Measurements from ENCODE around the gene MICB. TPM values are rescaled to one million over a fixed set of nuclear protein-coding genes. Genes with fewer than 3 reads are reported as not detected.
"Not testable (repeated sequence)": the region's sequence is repeated elsewhere in the genome, so short reads cannot be mapped to it uniquely, and the experiment has no call there.

MICB gene
- total RNA-seq, 1 donor from 2014 or later = 5.8 TPM

DNA sequence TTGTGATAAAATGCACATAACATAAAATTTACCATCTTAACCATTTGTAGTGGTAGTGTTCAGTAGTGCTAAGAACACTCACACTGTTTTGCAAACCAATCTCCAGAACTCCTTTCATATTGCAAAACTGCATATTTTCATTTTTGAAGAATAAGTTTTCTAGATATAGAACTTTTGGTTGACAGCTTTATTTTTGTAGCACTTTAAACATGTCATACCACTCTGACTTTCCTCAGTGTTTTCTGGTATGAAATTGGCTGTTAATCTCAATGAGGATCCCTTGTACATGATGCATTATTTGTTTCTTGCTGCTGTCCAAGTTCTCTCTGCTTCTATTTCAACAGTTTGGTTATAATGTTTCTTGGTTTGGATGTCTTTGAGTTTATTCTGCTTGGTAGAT lies 45.1 kb upstream of the MICB start:
- H3K27me3 Mint-ChIP-seq (ENCODE audit: low read depth, unreplicated experiment) = peaks cover 10% of the 10 kb centered on the region
- Histone ChIP-seq H3K27me3 (ENCODE audit: insufficient read depth, low read length) (peaks cover 21% of the 10 kb centered on the region), H2AFZ (ENCODE audit: low read depth, low read length) (no peak overlapping the region), H3K4me2 (ENCODE audit: low read length) (no peak overlapping the region), H3K79me2 (ENCODE audit: insufficient read depth, low read length) (no peaks in the 10 kb centered on the region), H3K4me3 (ENCODE audit: insufficient read depth, low read depth, low read length) (no peak overlapping the region), H3K27ac (ENCODE audit: low read depth, low read length) (no peak overlapping the region), H3K9me3 (ENCODE audit: insufficient read depth, low read depth, low read length) (peaks cover 3% of the 10 kb centered on the region), H3K36me3 (ENCODE audit: insufficient read depth, low read length) (no peaks in the 10 kb centered on the region), H3K4me1 (ENCODE audit: insufficient read depth, low read length) (no peaks in the 10 kb centered on the region), H4K20me1 (ENCODE audit: insufficient read depth, low read length) (no peaks in the 10 kb centered on the region), H3K9ac (ENCODE audit: low read length) (no peak overlapping the region)
- H3K4me3 Mint-ChIP-seq (ENCODE audit: unreplicated experiment) = no peak overlapping the region
- H3K9me3 Mint-ChIP-seq (ENCODE audit: unreplicated experiment) = peaks cover 7% of the 10 kb centered on the region
- no peaks in the 10 kb centered on the region for H3K4me1 Mint-ChIP-seq (ENCODE audit: low read depth, unreplicated experiment)
- H3K27ac Mint-ChIP-seq (ENCODE audit: unreplicated experiment) = no peak overlapping the region
- FAIRE-seq (no peak), DNase-seq (ENCODE audit: low read depth) (no peak)
- TF ChIP-seq, protein P1, sequence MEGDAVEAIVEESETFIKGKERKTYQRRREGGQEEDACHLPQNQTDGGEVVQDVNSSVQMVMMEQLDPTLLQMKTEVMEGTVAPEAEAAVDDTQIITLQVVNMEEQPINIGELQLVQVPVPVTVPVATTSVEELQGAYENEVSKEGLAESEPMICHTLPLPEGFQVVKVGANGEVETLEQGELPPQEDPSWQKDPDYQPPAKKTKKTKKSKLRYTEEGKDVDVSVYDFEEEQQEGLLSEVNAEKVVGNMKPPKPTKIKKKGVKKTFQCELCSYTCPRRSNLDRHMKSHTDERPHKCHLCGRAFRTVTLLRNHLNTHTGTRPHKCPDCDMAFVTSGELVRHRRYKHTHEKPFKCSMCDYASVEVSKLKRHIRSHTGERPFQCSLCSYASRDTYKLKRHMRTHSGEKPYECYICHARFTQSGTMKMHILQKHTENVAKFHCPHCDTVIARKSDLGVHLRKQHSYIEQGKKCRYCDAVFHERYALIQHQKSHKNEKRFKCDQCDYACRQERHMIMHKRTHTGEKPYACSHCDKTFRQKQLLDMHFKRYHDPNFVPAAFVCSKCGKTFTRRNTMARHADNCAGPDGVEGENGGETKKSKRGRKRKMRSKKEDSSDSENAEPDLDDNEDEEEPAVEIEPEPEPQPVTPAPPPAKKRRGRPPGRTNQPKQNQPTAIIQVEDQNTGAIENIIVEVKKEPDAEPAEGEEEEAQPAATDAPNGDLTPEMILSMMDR (IDR thresholded peaks at IDR 0.05; ENCODE audit: insufficient read depth, low read depth, low read length) = no peak
- TF ChIP-seq EZH2 (IDR thresholded peaks at IDR 0.05; ENCODE audit: insufficient read depth, low read length) = no peak
- H3K36me3 Mint-ChIP-seq (ENCODE audit: low read depth, unreplicated experiment) = no peaks in the 10 kb centered on the region

DNA sequence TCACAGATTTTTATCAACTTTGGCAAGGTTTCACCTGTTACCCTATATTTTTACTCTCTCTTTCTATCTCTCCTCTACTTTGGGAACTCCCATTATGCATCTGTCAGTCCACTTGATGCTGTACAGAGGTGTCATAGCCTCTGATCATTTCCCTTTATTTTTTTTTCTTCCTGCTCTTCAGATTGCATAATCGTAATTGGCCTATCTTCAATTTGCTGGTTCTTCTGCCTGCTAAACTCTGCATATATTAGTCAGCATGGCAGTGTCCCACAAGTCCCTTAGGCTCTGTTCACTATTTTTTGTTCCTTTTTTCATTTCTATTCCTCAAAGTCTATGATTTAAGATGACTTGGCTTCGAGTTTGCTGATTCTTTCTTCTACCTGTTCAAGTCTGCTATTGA lies 44.7 kb upstream of the MICB start:
- Mint-ChIP-seq H3K4me1 (ENCODE audit: low read depth, unreplicated experiment) (no peaks in the 10 kb centered on the region), H3K4me3 (ENCODE audit: unreplicated experiment) (no peak overlapping the region), H3K36me3 (ENCODE audit: low read depth, unreplicated experiment) (no peaks in the 10 kb centered on the region), H3K9me3 (ENCODE audit: unreplicated experiment) (peaks cover 7% of the 10 kb centered on the region), H3K27ac (ENCODE audit: unreplicated experiment) (no peak overlapping the region), H3K27me3 (ENCODE audit: low read depth, unreplicated experiment) (peaks cover 10% of the 10 kb centered on the region)
- Histone ChIP-seq H3K4me2 (ENCODE audit: low read length) (no peak overlapping the region), H3K9me3 (ENCODE audit: insufficient read depth, low read depth, low read length) (peaks cover 3% of the 10 kb centered on the region), H3K79me2 (ENCODE audit: insufficient read depth, low read length) (no peaks in the 10 kb centered on the region), H3K4me1 (ENCODE audit: insufficient read depth, low read length) (no peaks in the 10 kb centered on the region), H3K9ac (ENCODE audit: low read length) (no peak overlapping the region), H2AFZ (ENCODE audit: low read depth, low read length) (no peak overlapping the region), H3K4me3 (ENCODE audit: insufficient read depth, low read depth, low read length) (no peak overlapping the region), H3K36me3 (ENCODE audit: insufficient read depth, low read length) (no peaks in the 10 kb centered on the region), H3K27me3 (ENCODE audit: insufficient read depth, low read length) (peaks cover 21% of the 10 kb centered on the region), H4K20me1 (ENCODE audit: insufficient read depth, low read length) (no peaks in the 10 kb centered on the region), H3K27ac (ENCODE audit: low read depth, low read length) (no peak overlapping the region)
- FAIRE-seq (no peak), DNase-seq (ENCODE audit: low read depth) (no peak)
- no peak for TF ChIP-seq EZH2 (IDR thresholded peaks at IDR 0.05; ENCODE audit: insufficient read depth, low read length)
- TF ChIP-seq, protein P1 (IDR thresholded peaks at IDR 0.05; ENCODE audit: insufficient read depth, low read depth, low read length) = no peak

DNA sequence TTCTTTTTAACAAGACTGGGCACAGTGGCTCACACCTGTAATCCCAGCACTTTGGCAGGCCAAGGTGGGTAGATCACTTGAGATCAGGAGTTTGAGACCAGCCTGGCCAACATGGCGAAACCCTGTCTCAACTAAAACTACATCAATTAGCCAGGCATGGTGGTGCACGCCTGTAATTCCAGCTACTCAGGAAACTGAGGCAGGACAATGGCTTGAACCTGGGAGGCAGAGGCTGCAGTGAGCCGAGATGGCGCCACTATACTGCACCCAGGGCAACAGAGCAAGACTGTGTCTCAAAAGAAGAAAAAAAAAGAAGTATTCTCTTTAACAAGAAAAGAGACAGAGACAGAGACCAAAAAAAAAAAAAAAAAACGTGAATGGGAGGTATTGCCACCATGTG lies 38.1 kb upstream of the MICB start:
- not testable (repeated sequence) for DNase-seq (ENCODE audit: low read depth); H3K4me2 ChIP-seq (ENCODE audit: low read length); H3K27ac ChIP-seq (ENCODE audit: low read depth, low read length); H3K9me3 Mint-ChIP-seq (ENCODE audit: unreplicated experiment); H3K36me3 Mint-ChIP-seq (ENCODE audit: low read depth, unreplicated experiment); FAIRE-seq; H3K27ac Mint-ChIP-seq (ENCODE audit: unreplicated experiment); H3K36me3 ChIP-seq (ENCODE audit: insufficient read depth, low read length); H3K4me3 Mint-ChIP-seq (ENCODE audit: unreplicated experiment); H3K79me2 ChIP-seq (ENCODE audit: insufficient read depth, low read length); H3K4me1 Mint-ChIP-seq (ENCODE audit: low read depth, unreplicated experiment); H3K9ac ChIP-seq (ENCODE audit: low read length); H3K4me3 ChIP-seq (ENCODE audit: insufficient read depth, low read depth, low read length); H3K9me3 ChIP-seq (ENCODE audit: insufficient read depth, low read depth, low read length); H2AFZ ChIP-seq (ENCODE audit: low read depth, low read length); H4K20me1 ChIP-seq (ENCODE audit: insufficient read depth, low read length)
- peaks cover 11% of the 10 kb centered on the region for H3K27me3 ChIP-seq (ENCODE audit: insufficient read depth, low read length)
- peaks cover 11% of the 10 kb centered on the region for H3K4me1 ChIP-seq (ENCODE audit: insufficient read depth, low read length)
- H3K27me3 Mint-ChIP-seq (ENCODE audit: low read depth, unreplicated experiment) = peaks cover 10% of the 10 kb centered on the region
